K562 (cell line): ENCODE measurements around the gene C19orf67. TPM values are rescaled to one million over a fixed set of nuclear protein-coding genes. Genes with fewer than 3 reads are reported as not detected.

Source experiments
- EGR1 ChIP-seq: fragments of 450-650 bp; conservative IDR thresholded peaks from 2 replicates; pipeline ENCODE4 v1.6.1; 2017; ENCODE audit warnings: mild to moderate bottlenecking
- EP400 ChIP-seq: fragments of 450-650 bp; IDR thresholded peaks from 2 replicates; pipeline ENCODE4 v1.6.1; 2017; ENCODE audit warnings: antibody characterized with exemption, mild to moderate bottlenecking, moderate library complexity
- FOSL1 ChIP-seq: fragments of 200-800 bp; sonication (Bioruptor generic); conservative IDR thresholded peaks from 2 replicates; pipeline ENCODE4 v1.6.1; 2016; ENCODE audit warnings: missing genetic modification characterization, missing compliant biosample characterization
- MAFF ChIP-seq: IDR thresholded peaks from 2 replicates; pipeline ENCODE4 v1.6.1; 2012; ENCODE audit warnings: low read length, improper control_type of control experiment
- NBN ChIP-seq: fragments of 450-650 bp; IDR thresholded peaks from 2 replicates; pipeline ENCODE4 v1.6.1; 2016; ENCODE audit warnings: low read depth, mild to moderate bottlenecking
- SUPT5H ChIP-seq: fragments of 450-650 bp; IDR thresholded peaks from 2 replicates; pipeline ENCODE4 v1.6.1; 2016
- ZC3H8 ChIP-seq: fragments of 450-650 bp; IDR thresholded peaks from 2 replicates; pipeline ENCODE4 v1.6.1; 2017
- ZNF668 ChIP-seq: fragments of 250-450 bp; sonication (Bioruptor Pico); IDR thresholded peaks from 2 replicates; pipeline ENCODE4 v1.8.0; 2022; ENCODE audit warnings: mild to moderate bottlenecking, inconsistent platforms
- polyA plus RNA-seq, 8 experiments: library from polyadenylated mRNA; depleted of rRNA in 4 of 8; stranded (reverse) in 5 of 8; unstranded in 3 of 8; fragments of >200 nt; fragmentation: Nextera tagmentation in 2 of 8; fragmentation: Illumina TruSeq in 1 of 8; extraction: Ambion mirVana in 2 of 8; extraction: Trizol in 1 of 8; gene quantifications; 2 replicates each; pipeline versions ENCODE4 v1.2.1 to v1.2.3, GENCODE V29; 2011 to 2014; ENCODE audit warnings: inconsistent platforms in 1 of 8, missing spikeins in 1 of 8
- total RNA-seq, 7 experiments: library from RNA; depleted of rRNA in 6 of 7; stranded (reverse); fragments of >200 nt in 6 of 7; fragmentation: Illumina TruSeq in 2 of 7; extraction: Trizol in 2 of 7; gene quantifications; 2 replicates each; pipeline versions ENCODE4 v1.2.1 to v1.2.3, GENCODE V29; 2011 to 2021; ENCODE audit warnings: low replicate concordance in 1 of 7
- TF ChIP-seq, protein P1 (sequence below): fragments of 250-450 bp; sonication (Bioruptor Pico); IDR thresholded peaks from 2 replicates; pipeline ENCODE4 v1.5.0; 2020; ENCODE audit warnings: mild to moderate bottlenecking, borderline replicate concordance
- TF ChIP-seq, protein P2 (sequence below), 2 experiments: fragments of 450-650 bp in 1 of 2; sonication (generic) in 1 of 2; formaldehyde crosslinking in 1 of 2; IDR thresholded peaks; 2 replicates each; pipeline versions ENCODE4 v1.7.1 to v1.9.0; 2016 to 2022; ENCODE audit warnings: inconsistent platforms in 1 of 2, mild to moderate bottlenecking in 1 of 2, missing genetic modification reagents in 1 of 2
- TF ChIP-seq, protein P3 (sequence below): IDR thresholded peaks from 3 replicates; pipeline ENCODE4 v1.6.1; 2011; ENCODE audit warnings: borderline replicate concordance, mild to moderate bottlenecking; ENCODE audit not compliant: insufficient read length, insufficient read depth
- TF ChIP-seq, protein P4 (sequence below): fragments of 250-450 bp; sonication (Bioruptor Pico); IDR thresholded peaks from 2 replicates; pipeline ENCODE4 v1.9.0; 2021; ENCODE audit warnings: mild to moderate bottlenecking, inconsistent platforms

The C19orf67 gene
- total and polyA plus RNA-seq, 9 of the 15 experiments (the other 6 are each of a cell fraction or from before 2014, with no cell fraction given) = 0.29 to 1.8 (median 0.51) TPM; not detected in 3

DNA sequence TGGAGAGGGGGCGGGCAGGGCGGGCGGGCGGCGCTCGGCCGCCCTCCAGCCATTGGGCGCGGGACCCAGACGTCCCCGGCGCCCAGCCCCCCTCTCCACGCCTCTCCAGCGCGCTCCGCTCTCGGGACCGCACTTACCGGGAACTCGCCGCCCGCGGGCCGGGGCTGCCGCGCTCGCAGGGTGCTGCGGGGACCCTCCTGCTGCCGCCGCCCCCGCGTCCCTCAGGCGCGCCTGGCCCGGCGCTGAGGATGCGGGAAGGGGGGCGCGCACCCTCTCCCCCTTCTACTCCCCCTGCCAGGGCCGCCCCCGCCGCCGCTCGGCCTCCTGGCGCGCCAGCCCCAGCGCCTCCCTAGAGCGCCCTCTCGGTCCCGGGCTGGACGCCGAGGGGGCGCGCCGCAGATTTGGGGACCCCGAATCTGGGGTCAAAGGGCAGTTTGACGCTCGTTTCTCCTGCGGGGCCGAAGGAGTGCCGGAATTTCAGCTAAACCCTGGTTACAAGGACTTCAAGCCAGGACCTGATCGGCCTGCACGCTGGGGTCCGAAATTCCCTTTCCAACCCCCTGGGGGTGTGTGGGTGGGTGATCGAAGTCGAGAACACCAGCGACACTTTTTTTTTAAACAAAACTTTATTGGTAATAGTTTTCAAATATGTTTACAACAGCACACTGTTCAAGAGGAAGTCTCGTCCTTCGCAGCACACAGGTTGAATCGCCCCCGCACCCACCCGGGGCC is 5.7 kb upstream of the C19orf67 start (continued):
- TF ChIP-seq NBN (peak; percentile 70), FOSL1 (no peak), MAFF (no peak), SUPT5H (peak; percentile 46), ZC3H8 (no peak), EP400 (peak; percentile 77), ZNF668 (no peak), EGR1 (peak; percentile 93)
- TF ChIP-seq, protein P1, sequence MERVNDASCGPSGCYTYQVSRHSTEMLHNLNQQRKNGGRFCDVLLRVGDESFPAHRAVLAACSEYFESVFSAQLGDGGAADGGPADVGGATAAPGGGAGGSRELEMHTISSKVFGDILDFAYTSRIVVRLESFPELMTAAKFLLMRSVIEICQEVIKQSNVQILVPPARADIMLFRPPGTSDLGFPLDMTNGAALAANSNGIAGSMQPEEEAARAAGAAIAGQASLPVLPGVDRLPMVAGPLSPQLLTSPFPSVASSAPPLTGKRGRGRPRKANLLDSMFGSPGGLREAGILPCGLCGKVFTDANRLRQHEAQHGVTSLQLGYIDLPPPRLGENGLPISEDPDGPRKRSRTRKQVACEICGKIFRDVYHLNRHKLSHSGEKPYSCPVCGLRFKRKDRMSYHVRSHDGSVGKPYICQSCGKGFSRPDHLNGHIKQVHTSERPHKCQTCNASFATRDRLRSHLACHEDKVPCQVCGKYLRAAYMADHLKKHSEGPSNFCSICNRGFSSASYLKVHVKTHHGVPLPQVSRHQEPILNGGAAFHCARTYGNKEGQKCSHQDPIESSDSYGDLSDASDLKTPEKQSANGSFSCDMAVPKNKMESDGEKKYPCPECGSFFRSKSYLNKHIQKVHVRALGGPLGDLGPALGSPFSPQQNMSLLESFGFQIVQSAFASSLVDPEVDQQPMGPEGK = no peak
- TF ChIP-seq, protein P2, sequence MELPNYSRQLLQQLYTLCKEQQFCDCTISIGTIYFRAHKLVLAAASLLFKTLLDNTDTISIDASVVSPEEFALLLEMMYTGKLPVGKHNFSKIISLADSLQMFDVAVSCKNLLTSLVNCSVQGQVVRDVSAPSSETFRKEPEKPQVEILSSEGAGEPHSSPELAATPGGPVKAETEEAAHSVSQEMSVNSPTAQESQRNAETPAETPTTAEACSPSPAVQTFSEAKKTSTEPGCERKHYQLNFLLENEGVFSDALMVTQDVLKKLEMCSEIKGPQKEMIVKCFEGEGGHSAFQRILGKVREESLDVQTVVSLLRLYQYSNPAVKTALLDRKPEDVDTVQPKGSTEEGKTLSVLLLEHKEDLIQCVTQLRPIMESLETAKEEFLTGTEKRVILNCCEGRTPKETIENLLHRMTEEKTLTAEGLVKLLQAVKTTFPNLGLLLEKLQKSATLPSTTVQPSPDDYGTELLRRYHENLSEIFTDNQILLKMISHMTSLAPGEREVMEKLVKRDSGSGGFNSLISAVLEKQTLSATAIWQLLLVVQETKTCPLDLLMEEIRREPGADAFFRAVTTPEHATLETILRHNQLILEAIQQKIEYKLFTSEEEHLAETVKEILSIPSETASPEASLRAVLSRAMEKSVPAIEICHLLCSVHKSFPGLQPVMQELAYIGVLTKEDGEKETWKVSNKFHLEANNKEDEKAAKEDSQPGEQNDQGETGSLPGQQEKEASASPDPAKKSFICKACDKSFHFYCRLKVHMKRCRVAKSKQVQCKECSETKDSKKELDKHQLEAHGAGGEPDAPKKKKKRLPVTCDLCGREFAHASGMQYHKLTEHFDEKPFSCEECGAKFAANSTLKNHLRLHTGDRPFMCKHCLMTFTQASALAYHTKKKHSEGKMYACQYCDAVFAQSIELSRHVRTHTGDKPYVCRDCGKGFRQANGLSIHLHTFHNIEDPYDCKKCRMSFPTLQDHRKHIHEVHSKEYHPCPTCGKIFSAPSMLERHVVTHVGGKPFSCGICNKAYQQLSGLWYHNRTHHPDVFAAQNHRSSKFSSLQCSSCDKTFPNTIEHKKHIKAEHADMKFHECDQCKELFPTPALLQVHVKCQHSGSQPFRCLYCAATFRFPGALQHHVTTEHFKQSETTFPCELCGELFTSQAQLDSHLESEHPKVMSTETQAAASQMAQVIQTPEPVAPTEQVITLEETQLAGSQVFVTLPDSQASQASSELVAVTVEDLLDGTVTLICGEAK (IDR thresholded peaks at IDR 0.05) = peak; percentile 100
- TF ChIP-seq, protein P2 (CRISPR knock-in tag; IDR thresholded peaks at IDR 0.05) = peak; percentile 99
- TF ChIP-seq, protein P3, sequence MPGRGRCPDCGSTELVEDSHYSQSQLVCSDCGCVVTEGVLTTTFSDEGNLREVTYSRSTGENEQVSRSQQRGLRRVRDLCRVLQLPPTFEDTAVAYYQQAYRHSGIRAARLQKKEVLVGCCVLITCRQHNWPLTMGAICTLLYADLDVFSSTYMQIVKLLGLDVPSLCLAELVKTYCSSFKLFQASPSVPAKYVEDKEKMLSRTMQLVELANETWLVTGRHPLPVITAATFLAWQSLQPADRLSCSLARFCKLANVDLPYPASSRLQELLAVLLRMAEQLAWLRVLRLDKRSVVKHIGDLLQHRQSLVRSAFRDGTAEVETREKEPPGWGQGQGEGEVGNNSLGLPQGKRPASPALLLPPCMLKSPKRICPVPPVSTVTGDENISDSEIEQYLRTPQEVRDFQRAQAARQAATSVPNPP = no peak
- TF ChIP-seq, protein P4, sequence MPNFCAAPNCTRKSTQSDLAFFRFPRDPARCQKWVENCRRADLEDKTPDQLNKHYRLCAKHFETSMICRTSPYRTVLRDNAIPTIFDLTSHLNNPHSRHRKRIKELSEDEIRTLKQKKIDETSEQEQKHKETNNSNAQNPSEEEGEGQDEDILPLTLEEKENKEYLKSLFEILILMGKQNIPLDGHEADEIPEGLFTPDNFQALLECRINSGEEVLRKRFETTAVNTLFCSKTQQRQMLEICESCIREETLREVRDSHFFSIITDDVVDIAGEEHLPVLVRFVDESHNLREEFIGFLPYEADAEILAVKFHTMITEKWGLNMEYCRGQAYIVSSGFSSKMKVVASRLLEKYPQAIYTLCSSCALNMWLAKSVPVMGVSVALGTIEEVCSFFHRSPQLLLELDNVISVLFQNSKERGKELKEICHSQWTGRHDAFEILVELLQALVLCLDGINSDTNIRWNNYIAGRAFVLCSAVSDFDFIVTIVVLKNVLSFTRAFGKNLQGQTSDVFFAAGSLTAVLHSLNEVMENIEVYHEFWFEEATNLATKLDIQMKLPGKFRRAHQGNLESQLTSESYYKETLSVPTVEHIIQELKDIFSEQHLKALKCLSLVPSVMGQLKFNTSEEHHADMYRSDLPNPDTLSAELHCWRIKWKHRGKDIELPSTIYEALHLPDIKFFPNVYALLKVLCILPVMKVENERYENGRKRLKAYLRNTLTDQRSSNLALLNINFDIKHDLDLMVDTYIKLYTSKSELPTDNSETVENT (CRISPR knock-in tag) = peak; percentile 90
